Osteoblast (primary cell): Measurements from ENCODE around the gene NBAS. TPM values are rescaled to one million over a fixed set of nuclear protein-coding genes. Genes with fewer than 3 reads are reported as not detected.

Experiments used
- DNase-seq: peaks from one replicate; pipeline ENCODE4 v3.0.0; 2011; ENCODE audit warnings: low spot score, mixed read lengths; ENCODE audit not compliant: insufficient read length; ENCODE audit errors: missing footprints
- H2AFZ ChIP-seq: 2 replicates; pipeline ENCODE4 v1.6.0; 2011; ENCODE audit warnings: mild to moderate bottlenecking, low read length
- H3K27ac ChIP-seq: 2 replicates; pipeline ENCODE4 v1.5.1; 2011; ENCODE audit warnings: mild to moderate bottlenecking, low read depth, low read length, moderate library complexity
- H3K27me3 ChIP-seq: 2 replicates; pipeline ENCODE4 v1.6.0; 2012; ENCODE audit warnings: mild to moderate bottlenecking, control low read depth, inconsistent platforms, low read length, moderate library complexity; ENCODE audit not compliant: insufficient read depth
- H3K36me3 ChIP-seq: 2 replicates; pipeline ENCODE4 v1.5.1; 2011; ENCODE audit warnings: mild to moderate bottlenecking, low read length, control low read depth, moderate library complexity; ENCODE audit not compliant: insufficient read depth
- H3K4me1 ChIP-seq: 2 replicates; pipeline ENCODE4 v1.5.1; 2011; ENCODE audit warnings: mild to moderate bottlenecking, low read length, control low read depth, moderate library complexity; ENCODE audit not compliant: insufficient read depth
- H3K4me2 ChIP-seq: 2 replicates; pipeline ENCODE4 v1.6.0; 2011; ENCODE audit warnings: mild to moderate bottlenecking, low read length; ENCODE audit not compliant: insufficient read depth
- H3K4me3 ChIP-seq: fragments of 200-600 bp; sonication (generic); 3 replicates; pipeline ENCODE4 v1.5.1; 2012; ENCODE audit warnings: mild to moderate bottlenecking, low read length, inconsistent platforms; ENCODE audit not compliant: insufficient read depth
- H3K79me2 ChIP-seq: 2 replicates; pipeline ENCODE4 v1.6.0; 2012; ENCODE audit warnings: mild to moderate bottlenecking, low read length, control low read depth, inconsistent platforms; ENCODE audit not compliant: insufficient read depth
- H3K9me3 ChIP-seq: 2 replicates; pipeline ENCODE4 v1.5.1; 2011; ENCODE audit warnings: low read depth, low read length, control low read depth
- H4K20me1 ChIP-seq: 2 replicates; pipeline ENCODE4 v1.6.0; 2012; ENCODE audit warnings: mild to moderate bottlenecking, low read length, control low read depth; ENCODE audit not compliant: insufficient read depth
- total RNA-seq: library from RNA; depleted of rRNA; stranded (reverse); fragments of >200 nt; gene quantifications from 2 replicates; pipeline ENCODE4 v1.2.3, GENCODE V29; 2012
- TF ChIP-seq, protein P1 (sequence below): IDR thresholded peaks from 2 replicates; pipeline ENCODE4 v1.5.1; 2011; ENCODE audit warnings: mild to moderate bottlenecking, low read depth, low read length, moderate library complexity; ENCODE audit errors: extremely low read depth

The NBAS gene
- total RNA-seq, 1 donor, result 98.1 TPM

DNA sequence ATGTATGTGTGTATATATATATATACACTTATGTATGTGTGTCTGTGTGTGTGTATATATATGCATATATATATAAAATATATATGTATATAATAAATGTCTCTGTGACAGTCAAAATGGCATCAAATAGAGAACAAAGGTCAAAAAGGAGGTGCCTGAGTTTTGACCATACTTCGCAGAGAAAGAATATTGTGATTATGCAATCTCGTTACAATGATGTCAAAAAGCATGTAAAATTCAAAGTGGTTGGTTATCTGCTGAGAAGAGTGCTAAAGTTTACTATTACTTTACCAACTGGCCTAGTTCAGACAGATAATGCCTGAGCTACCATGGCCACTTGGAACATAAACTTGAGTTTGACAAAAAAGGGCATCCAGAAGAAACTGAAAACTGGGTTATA, 375.0 kb downstream of the NBAS start:
- H3K79me2 ChIP-seq, result no peaks in the 10 kb centered on the region
- H3K36me3 ChIP-seq, result peaks cover 8% of the 10 kb centered on the region
- TF ChIP-seq, protein P1, sequence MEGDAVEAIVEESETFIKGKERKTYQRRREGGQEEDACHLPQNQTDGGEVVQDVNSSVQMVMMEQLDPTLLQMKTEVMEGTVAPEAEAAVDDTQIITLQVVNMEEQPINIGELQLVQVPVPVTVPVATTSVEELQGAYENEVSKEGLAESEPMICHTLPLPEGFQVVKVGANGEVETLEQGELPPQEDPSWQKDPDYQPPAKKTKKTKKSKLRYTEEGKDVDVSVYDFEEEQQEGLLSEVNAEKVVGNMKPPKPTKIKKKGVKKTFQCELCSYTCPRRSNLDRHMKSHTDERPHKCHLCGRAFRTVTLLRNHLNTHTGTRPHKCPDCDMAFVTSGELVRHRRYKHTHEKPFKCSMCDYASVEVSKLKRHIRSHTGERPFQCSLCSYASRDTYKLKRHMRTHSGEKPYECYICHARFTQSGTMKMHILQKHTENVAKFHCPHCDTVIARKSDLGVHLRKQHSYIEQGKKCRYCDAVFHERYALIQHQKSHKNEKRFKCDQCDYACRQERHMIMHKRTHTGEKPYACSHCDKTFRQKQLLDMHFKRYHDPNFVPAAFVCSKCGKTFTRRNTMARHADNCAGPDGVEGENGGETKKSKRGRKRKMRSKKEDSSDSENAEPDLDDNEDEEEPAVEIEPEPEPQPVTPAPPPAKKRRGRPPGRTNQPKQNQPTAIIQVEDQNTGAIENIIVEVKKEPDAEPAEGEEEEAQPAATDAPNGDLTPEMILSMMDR, result no peak
- no peak overlapping the region for H3K27ac ChIP-seq
- H2AFZ ChIP-seq, result no peak overlapping the region
- H3K4me3 ChIP-seq, result no peak overlapping the region
- no peaks in the 10 kb centered on the region for H3K27me3 ChIP-seq
- DNase-seq, result no peak
- H4K20me1 ChIP-seq, result no peaks in the 10 kb centered on the region
- H3K4me2 ChIP-seq, result no peak overlapping the region
- H3K4me1 ChIP-seq, result no peaks in the 10 kb centered on the region
- no peaks in the 10 kb centered on the region for H3K9me3 ChIP-seq

- Histone ChIP-seq H3K4me1 (no peaks in the 10 kb centered on the region), H3K9me3 (no peaks in the 10 kb centered on the region), H3K36me3 (peaks cover 6% of the 10 kb centered on the region), H3K4me3 (no peak overlapping the region), H3K79me2 (no peaks in the 10 kb centered on the region), H3K4me2 (no peak overlapping the region), H3K27ac (no peak overlapping the region), H2AFZ (no peak overlapping the region), H3K27me3 (no peaks in the 10 kb centered on the region), H4K20me1 (no peaks in the 10 kb centered on the region)
- no peak for DNase-seq
- TF ChIP-seq, protein P1, result no peak
These were observed 376.6 kb downstream of the NBAS start for GRCh38 chr2:15184491-15184890.

GRCh38 chr2:15182275-15182674, 378.9 kb downstream of the NBAS start:
- Histone ChIP-seq H3K27ac (no peak overlapping the region), H3K4me2 (no peak overlapping the region), H3K36me3 (no peaks in the 10 kb centered on the region), H3K79me2 (no peaks in the 10 kb centered on the region), H3K4me3 (no peak overlapping the region), H2AFZ (no peak overlapping the region), H3K4me1 (peaks cover 4% of the 10 kb centered on the region), H3K27me3 (no peaks in the 10 kb centered on the region), H3K9me3 (no peaks in the 10 kb centered on the region), H4K20me1 (no peaks in the 10 kb centered on the region)
- DNase-seq, result no peak
- TF ChIP-seq, protein P1, result no peak

GRCh38 chr2:15181092-15181745, 379.9 kb downstream of the NBAS start:
- Histone ChIP-seq H3K4me2 (no peak overlapping the region), H3K9me3 (no peaks in the 10 kb centered on the region), H3K4me3 (no peak overlapping the region), H3K4me1 (peaks cover 11% of the 10 kb centered on the region), H3K27me3 (no peaks in the 10 kb centered on the region), H3K27ac (no peak overlapping the region), H4K20me1 (no peaks in the 10 kb centered on the region), H3K79me2 (no peaks in the 10 kb centered on the region), H2AFZ (no peak overlapping the region), H3K36me3 (no peaks in the 10 kb centered on the region)
- no peak for DNase-seq
- TF ChIP-seq, protein P1, result no peak
